Liver (tissue), 9 donors: ENCODE results near the gene DYNLT2. TPM values are rescaled to one million over a fixed set of nuclear protein-coding genes. Genes with fewer than 3 reads are reported as not detected.

Experiments used
- DNase-seq: peaks from one replicate; pipeline ENCODE4 v3.0.0-alpha.2; 2017; ENCODE audit warnings: low spot score
- H3K27ac ChIP-seq, 2 donors: one replicate each; pipeline ENCODE4 v1.7.0; 2013; ENCODE audit warnings: inconsistent platforms in 2 of 2, low read length in 2 of 2, control low read depth in 1 of 2, low read depth in 1 of 2, mild to moderate bottlenecking in 1 of 2
- H3K27me3 ChIP-seq, 4 donors: one replicate each; pipeline versions ENCODE4 v1.6.1 to v1.7.0; 2013; ENCODE audit warnings: low read length in 3 of 4, inconsistent platforms in 1 of 4, mild to moderate bottlenecking in 1 of 4, moderate library complexity in 1 of 4; ENCODE audit not compliant: control insufficient read depth in 4 of 4, insufficient read depth in 4 of 4
- H3K36me3 ChIP-seq, 4 donors: one replicate each; pipeline versions ENCODE4 v1.6.1 to v1.7.0; 2013; ENCODE audit warnings: low read length in 3 of 4, mild to moderate bottlenecking in 3 of 4, low read depth in 1 of 4, moderate library complexity in 1 of 4; ENCODE audit not compliant: control insufficient read depth in 4 of 4, insufficient read depth in 3 of 4
- H3K4me1 ChIP-seq, 4 donors: one replicate each; pipeline versions ENCODE4 v1.6.1 to v1.7.0; 2013; ENCODE audit warnings: low read length in 3 of 4, mild to moderate bottlenecking in 3 of 4, moderate library complexity in 1 of 4; ENCODE audit not compliant: control insufficient read depth in 4 of 4, insufficient read depth in 4 of 4
- H3K4me3 ChIP-seq, 3 donors: one replicate each; pipeline versions ENCODE4 v1.6.1 to v1.7.0; 2013; ENCODE audit warnings: low read length in 3 of 3, control low read depth in 1 of 3, low read depth in 1 of 3, mild to moderate bottlenecking in 1 of 3
- H3K9ac ChIP-seq, 2 donors: one replicate each; pipeline ENCODE4 v1.7.0; 2013; ENCODE audit warnings: low read length in 2 of 2, mild to moderate bottlenecking in 2 of 2, moderate library complexity in 2 of 2, control low read depth in 1 of 2, low read depth in 1 of 2
- H3K9me3 ChIP-seq, 4 donors: one replicate each; pipeline versions ENCODE4 v1.6.1 to v1.7.0; 2013; ENCODE audit warnings: low read length in 3 of 4; ENCODE audit not compliant: control insufficient read depth in 4 of 4
- ATF3 ChIP-seq: IDR thresholded peaks from 2 replicates; pipeline ENCODE4 v1.6.1; 2016; ENCODE audit warnings: antibody characterized with exemption
- CTCF ChIP-seq: fragments of 150-350 bp; IDR thresholded peaks from 2 replicates; pipeline ENCODE4 v1.5.1; 2017; ENCODE audit warnings: improper control_type of control experiment, low read depth, low read length; ENCODE audit not compliant: missing input control
- EGR1 ChIP-seq, 2 donors: IDR thresholded peaks; 2 replicates each; pipeline ENCODE4 v1.6.1; 2016 to 2018; ENCODE audit warnings: antibody characterized with exemption in 2 of 2, low read depth in 2 of 2
- FOXA1 ChIP-seq: IDR thresholded peaks from 2 replicates; pipeline ENCODE4 v1.6.1; 2016; ENCODE audit warnings: antibody characterized with exemption
- FOXA2 ChIP-seq: IDR thresholded peaks from 2 replicates; pipeline ENCODE4 v1.6.1; 2016; ENCODE audit warnings: antibody characterized with exemption
- GABPA ChIP-seq, 2 donors: IDR thresholded peaks in 1 of 2; conservative IDR thresholded peaks in 1 of 2; 2 replicates each; pipeline ENCODE4 v1.6.1; 2016; ENCODE audit warnings: antibody characterized with exemption in 2 of 2, mild to moderate bottlenecking in 1 of 2, moderate library complexity in 1 of 2
- HNF4A ChIP-seq, 2 donors: conservative IDR thresholded peaks; 2 replicates each; pipeline ENCODE4 v1.6.1; 2016; ENCODE audit warnings: antibody characterized with exemption in 2 of 2, mild to moderate bottlenecking in 2 of 2
- HNF4G ChIP-seq: IDR thresholded peaks from 2 replicates; pipeline ENCODE4 v1.6.1; 2016; ENCODE audit warnings: antibody characterized with exemption
- JUND ChIP-seq, 2 donors: IDR thresholded peaks; 2 replicates each; pipeline ENCODE4 v1.6.1; 2016; ENCODE audit warnings: antibody characterized with exemption in 2 of 2
- MAX ChIP-seq: IDR thresholded peaks from 2 replicates; pipeline ENCODE4 v1.6.1; 2016; ENCODE audit warnings: antibody characterized with exemption
- RAD21 ChIP-seq, 2 donors: IDR thresholded peaks; 2 replicates each; pipeline ENCODE4 v1.6.1; 2016; ENCODE audit warnings: antibody characterized with exemption in 2 of 2, mild to moderate bottlenecking in 2 of 2
- REST ChIP-seq: IDR thresholded peaks from 2 replicates; pipeline ENCODE4 v1.6.1; 2016; ENCODE audit warnings: antibody characterized with exemption, mild to moderate bottlenecking
- RXRA ChIP-seq, 2 donors: IDR thresholded peaks; 2 replicates each; pipeline ENCODE4 v1.6.1; 2017 to 2018; ENCODE audit warnings: antibody characterized with exemption in 2 of 2, mild to moderate bottlenecking in 1 of 2
- SP1 ChIP-seq: IDR thresholded peaks from 2 replicates; pipeline ENCODE4 v1.6.1; 2018; ENCODE audit warnings: antibody characterized with exemption, mild to moderate bottlenecking
- TAF1 ChIP-seq: conservative IDR thresholded peaks from 2 replicates; pipeline ENCODE4 v1.6.1; 2016; ENCODE audit warnings: antibody characterized with exemption, mild to moderate bottlenecking
- YY1 ChIP-seq: IDR thresholded peaks from 2 replicates; pipeline ENCODE4 v1.6.1; 2016; ENCODE audit warnings: antibody characterized with exemption, mild to moderate bottlenecking
- WGBS: extraction: QIAGEN DNeasy Blood & Tissue Kit; methylation state at CpG from one replicate; pipeline ENCODE4 v1.1.7; 2013; 5-methylcytosine and 5-hydroxymethylcytosine counted together
- polyA plus RNA-seq, 2 donors: library from polyadenylated mRNA; stranded (reverse) in 1 of 2; unstranded in 1 of 2; fragments of 200-250 nt in 1 of 2; fragments of >200 nt in 1 of 2; fragmentation: Nextera tagmentation in 1 of 2; extraction: Ambion mirVana in 1 of 2; gene quantifications; one replicate each; pipeline versions ENCODE4 v1.2.1 to v1.2.3, GENCODE V29; 2013 to 2015
- total RNA-seq, 2 donors: library from RNA; depleted of rRNA; stranded (reverse); fragments of >200 nt; gene quantifications; one replicate each; pipeline ENCODE4 v1.2.3, GENCODE V29; 2014
- TF ChIP-seq, protein P1 (sequence below): IDR thresholded peaks from 2 replicates; pipeline ENCODE4 v1.6.1; 2016; ENCODE audit warnings: antibody characterized with exemption
- donor health status: healthy.
- donor health status: healthy.
- donor health status: healthy.
- donor health status: healthy.
- donor health status: healthy.

Gene DYNLT2
- total and polyA plus RNA-seq, 4 donors, result 0.37 to 2.3 (median 1.2) TPM

- no peak for DNase-seq
- H3K9me3 ChIP-seq, result no peaks in the 10 kb centered on the region
- H3K27ac ChIP-seq, result no peak overlapping the region
- no peaks in the 10 kb centered on the region for H3K36me3 ChIP-seq
- peaks cover 2 to 22% (median 15%) of the 10 kb centered on the region in 4 donors for H3K4me1 ChIP-seq
- WGBS, result 99% methylated on average over 1 of the region's 1 CpG
- no peak overlapping the region for H3K9ac ChIP-seq
- H3K27me3 ChIP-seq, result no peaks in the 10 kb centered on the region
- no peak overlapping the region for H3K4me3 ChIP-seq
- TF ChIP-seq JUND (IDR thresholded peaks at IDR 0.05) (no peak), ATF3 (no peak), REST (no peak), MAX (no peak), HNF4G (no peak), RXRA (IDR thresholded peaks at IDR 0.05) (no peak), EGR1 (IDR thresholded peaks at IDR 0.05; ENCODE audit: low read depth in 2 of 2) (no peak), FOXA2 (no peak), FOXA1 (no peak), GABPA (IDR thresholded peaks at IDR 0.05 in 1 of 2, conservative IDR thresholded peaks at IDR 0.05 in 1 of 2) (no peak), SP1 (no peak), CTCF (no peak), RAD21 (IDR thresholded peaks at IDR 0.05) (no peak), TAF1 (no peak), YY1 (no peak), HNF4A (conservative IDR thresholded peaks at IDR 0.05) (no peak)
- TF ChIP-seq, protein P1, sequence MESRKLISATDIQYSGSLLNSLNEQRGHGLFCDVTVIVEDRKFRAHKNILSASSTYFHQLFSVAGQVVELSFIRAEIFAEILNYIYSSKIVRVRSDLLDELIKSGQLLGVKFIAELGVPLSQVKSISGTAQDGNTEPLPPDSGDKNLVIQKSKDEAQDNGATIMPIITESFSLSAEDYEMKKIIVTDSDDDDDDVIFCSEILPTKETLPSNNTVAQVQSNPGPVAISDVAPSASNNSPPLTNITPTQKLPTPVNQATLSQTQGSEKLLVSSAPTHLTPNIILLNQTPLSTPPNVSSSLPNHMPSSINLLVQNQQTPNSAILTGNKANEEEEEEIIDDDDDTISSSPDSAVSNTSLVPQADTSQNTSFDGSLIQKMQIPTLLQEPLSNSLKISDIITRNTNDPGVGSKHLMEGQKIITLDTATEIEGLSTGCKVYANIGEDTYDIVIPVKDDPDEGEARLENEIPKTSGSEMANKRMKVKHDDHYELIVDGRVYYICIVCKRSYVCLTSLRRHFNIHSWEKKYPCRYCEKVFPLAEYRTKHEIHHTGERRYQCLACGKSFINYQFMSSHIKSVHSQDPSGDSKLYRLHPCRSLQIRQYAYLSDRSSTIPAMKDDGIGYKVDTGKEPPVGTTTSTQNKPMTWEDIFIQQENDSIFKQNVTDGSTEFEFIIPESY, result no peak
Measured at GRCh38 chr6:169726049-169726400, 25.3 kb downstream of the DYNLT2 start.
